ENCODE data around the gene PLXNA3. TPM values are rescaled to one million over a fixed set of nuclear protein-coding genes. Genes with fewer than 3 reads are reported as not detected.

The PLXNA3 gene
- polyA plus RNA-seq, 1 of the 3 experiments (the other 2 are of a cell fraction) = 33.2 TPM

DNA sequence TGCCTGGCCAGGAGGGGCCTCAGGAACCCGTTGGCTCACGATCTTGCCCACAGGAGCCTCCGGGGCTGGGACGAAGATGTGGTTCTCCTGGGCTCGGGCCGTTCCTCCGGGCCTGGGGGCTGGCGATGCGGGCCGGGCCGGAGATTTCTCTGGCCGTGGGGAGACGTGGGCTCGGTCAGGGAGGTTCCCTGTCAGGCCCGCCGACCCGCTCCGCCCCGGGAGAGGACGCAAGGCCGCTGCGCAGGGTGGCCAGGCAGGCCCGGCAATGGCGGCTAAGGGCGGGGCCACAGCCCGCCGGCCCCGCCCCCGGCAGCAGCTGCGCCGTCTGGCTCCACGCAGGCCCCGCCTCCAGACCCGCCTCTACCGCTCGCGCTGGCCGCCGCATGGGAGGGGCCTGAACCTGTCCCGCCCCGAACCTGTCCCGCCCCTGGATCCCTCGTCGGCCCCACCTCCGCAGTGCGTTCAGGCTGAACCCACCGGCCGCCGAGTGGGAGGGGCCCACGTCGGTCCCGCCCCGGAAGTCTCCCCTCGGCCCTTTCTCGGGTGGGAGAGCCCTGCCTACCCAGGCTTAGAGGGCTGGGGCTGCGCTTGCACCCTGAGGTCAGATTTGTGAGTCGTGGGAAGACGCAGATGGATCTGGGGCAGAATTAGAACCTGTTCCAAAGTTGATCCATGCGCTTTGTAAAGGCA, 58.0 kb downstream of the PLXNA3 start, which contains the start of gene FAM3A:
FAM3A (minus strand) TSS at position 267 of the 690 bp plus-strand sequence. CDS start 460 bp downstream, outside the sequence.
- WGBS (ENCODE audit: low lambda C conversion rate) = 38% methylated on average over 32 of the region's 59 CpGs
- Histone ChIP-seq H3K4me1 (ENCODE audit: control insufficient read depth in 1 of 2, insufficient read depth in 2 of 2, low read depth in 1 of 2, low read length in 1 of 2) (peaks cover 0 to 6% of the 10 kb centered on the region in 2 experiments; a peak in 1 of 4 replicates), H3K36me3 (replicated peaks in 1 of 2; ENCODE audit: control insufficient read depth in 1 of 2, insufficient read depth in 2 of 2, low read length in 1 of 2) (no peaks in the 10 kb centered on the region), H3K9me3 (no peaks in the 10 kb centered on the region), H3F3A (replicated peaks; ENCODE audit: insufficient read depth) (no peaks in the 10 kb centered on the region), H3K4me3 (ENCODE audit: low read depth in 2 of 2, low read length in 1 of 2) (peak within 1 kb of the TSS; percentile 58 to 66), H4K20me1 (ENCODE audit: insufficient read depth) (no peaks in the 10 kb centered on the region), H3K27me3 (ENCODE audit: insufficient read depth) (peaks cover 6% of the 10 kb centered on the region; the same call in 1 of the 2 replicates), H2AFZ (ENCODE audit: low read depth) (no peak within 1 kb of the TSS; the same call in 1 of the 2 replicates), H3K79me2 (ENCODE audit: insufficient read depth) (peaks cover 6% of the 10 kb centered on the region), H3K4me2 (peak within 1 kb of the TSS; percentile 76), H3K27ac (ENCODE audit: low read depth in 2 of 2, low read length in 1 of 2) (peak within 1 kb of the TSS; percentile 49 to 65; a peak in 3 of 4 replicates), H3K9ac (peak within 1 kb of the TSS; percentile 73), H3K9me2 (no peaks in the 10 kb centered on the region)
- DNase-seq = peak; percentile 93
- ChIA-PET CTCF (no interaction called here), POLR2A (no interaction called here)
- TF ChIP-seq NRF1 (IDR thresholded peaks at IDR 0.05; ENCODE audit: low read depth, low read length) (peak; percentile 65), YY1 (IDR thresholded peaks at IDR 0.05; ENCODE audit: low read depth) (peak; percentile 81), FOSL2 (IDR thresholded peaks at IDR 0.05; ENCODE audit: borderline replicate concordance, low read depth) (no peak), POLR2AphosphoS5 (IDR thresholded peaks at IDR 0.05; ENCODE audit: low read depth, low read length) (peak; percentile 74; the same call in 1 of the 2 replicates), FOXJ3 (CRISPR knock-in tag; IDR thresholded peaks at IDR 0.05) (no peak), MXI1 (IDR thresholded peaks at IDR 0.05; ENCODE audit: low read depth, low read length) (no peak), RCOR1 (IDR thresholded peaks at IDR 0.05; ENCODE audit: low read length) (no peak), GABPA (IDR thresholded peaks at IDR 0.05; ENCODE audit: low read depth) (peak; percentile 47), SMC3 (IDR thresholded peaks at IDR 0.05; ENCODE audit: low read depth, low read length) (no peak)
- TF ChIP-seq, protein P1, sequence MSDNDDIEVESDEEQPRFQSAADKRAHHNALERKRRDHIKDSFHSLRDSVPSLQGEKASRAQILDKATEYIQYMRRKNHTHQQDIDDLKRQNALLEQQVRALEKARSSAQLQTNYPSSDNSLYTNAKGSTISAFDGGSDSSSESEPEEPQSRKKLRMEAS (IDR thresholded peaks at IDR 0.05; ENCODE audit: low read depth) = no peak
- TF ChIP-seq, protein P2, sequence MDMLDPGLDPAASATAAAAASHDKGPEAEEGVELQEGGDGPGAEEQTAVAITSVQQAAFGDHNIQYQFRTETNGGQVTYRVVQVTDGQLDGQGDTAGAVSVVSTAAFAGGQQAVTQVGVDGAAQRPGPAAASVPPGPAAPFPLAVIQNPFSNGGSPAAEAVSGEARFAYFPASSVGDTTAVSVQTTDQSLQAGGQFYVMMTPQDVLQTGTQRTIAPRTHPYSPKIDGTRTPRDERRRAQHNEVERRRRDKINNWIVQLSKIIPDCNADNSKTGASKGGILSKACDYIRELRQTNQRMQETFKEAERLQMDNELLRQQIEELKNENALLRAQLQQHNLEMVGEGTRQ (IDR thresholded peaks at IDR 0.05; ENCODE audit: borderline replicate concordance, low read depth, low read length) = no peak
- TF ChIP-seq, protein P3, sequence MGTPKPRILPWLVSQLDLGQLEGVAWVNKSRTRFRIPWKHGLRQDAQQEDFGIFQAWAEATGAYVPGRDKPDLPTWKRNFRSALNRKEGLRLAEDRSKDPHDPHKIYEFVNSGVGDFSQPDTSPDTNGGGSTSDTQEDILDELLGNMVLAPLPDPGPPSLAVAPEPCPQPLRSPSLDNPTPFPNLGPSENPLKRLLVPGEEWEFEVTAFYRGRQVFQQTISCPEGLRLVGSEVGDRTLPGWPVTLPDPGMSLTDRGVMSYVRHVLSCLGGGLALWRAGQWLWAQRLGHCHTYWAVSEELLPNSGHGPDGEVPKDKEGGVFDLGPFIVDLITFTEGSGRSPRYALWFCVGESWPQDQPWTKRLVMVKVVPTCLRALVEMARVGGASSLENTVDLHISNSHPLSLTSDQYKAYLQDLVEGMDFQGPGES (IDR thresholded peaks at IDR 0.05; ENCODE audit: low read depth, low read length) = no peak
- TF ChIP-seq, protein P4, sequence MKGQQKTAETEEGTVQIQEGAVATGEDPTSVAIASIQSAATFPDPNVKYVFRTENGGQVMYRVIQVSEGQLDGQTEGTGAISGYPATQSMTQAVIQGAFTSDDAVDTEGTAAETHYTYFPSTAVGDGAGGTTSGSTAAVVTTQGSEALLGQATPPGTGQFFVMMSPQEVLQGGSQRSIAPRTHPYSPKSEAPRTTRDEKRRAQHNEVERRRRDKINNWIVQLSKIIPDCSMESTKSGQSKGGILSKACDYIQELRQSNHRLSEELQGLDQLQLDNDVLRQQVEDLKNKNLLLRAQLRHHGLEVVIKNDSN (IDR thresholded peaks at IDR 0.05; ENCODE audit: borderline replicate concordance, low read depth) = no peak
- TF ChIP-seq, protein P5, sequence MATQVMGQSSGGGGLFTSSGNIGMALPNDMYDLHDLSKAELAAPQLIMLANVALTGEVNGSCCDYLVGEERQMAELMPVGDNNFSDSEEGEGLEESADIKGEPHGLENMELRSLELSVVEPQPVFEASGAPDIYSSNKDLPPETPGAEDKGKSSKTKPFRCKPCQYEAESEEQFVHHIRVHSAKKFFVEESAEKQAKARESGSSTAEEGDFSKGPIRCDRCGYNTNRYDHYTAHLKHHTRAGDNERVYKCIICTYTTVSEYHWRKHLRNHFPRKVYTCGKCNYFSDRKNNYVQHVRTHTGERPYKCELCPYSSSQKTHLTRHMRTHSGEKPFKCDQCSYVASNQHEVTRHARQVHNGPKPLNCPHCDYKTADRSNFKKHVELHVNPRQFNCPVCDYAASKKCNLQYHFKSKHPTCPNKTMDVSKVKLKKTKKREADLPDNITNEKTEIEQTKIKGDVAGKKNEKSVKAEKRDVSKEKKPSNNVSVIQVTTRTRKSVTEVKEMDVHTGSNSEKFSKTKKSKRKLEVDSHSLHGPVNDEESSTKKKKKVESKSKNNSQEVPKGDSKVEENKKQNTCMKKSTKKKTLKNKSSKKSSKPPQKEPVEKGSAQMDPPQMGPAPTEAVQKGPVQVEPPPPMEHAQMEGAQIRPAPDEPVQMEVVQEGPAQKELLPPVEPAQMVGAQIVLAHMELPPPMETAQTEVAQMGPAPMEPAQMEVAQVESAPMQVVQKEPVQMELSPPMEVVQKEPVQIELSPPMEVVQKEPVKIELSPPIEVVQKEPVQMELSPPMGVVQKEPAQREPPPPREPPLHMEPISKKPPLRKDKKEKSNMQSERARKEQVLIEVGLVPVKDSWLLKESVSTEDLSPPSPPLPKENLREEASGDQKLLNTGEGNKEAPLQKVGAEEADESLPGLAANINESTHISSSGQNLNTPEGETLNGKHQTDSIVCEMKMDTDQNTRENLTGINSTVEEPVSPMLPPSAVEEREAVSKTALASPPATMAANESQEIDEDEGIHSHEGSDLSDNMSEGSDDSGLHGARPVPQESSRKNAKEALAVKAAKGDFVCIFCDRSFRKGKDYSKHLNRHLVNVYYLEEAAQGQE (IDR thresholded peaks at IDR 0.05; ENCODE audit: low read depth, low read length) = no peak

Measured in SK-N-SH (cell line).